Measurements from ENCODE around the gene C2orf92. TPM values are rescaled to one million over a fixed set of nuclear protein-coding genes. Genes with fewer than 3 reads are reported as not detected.

Gene C2orf92
- total RNA-seq, 1 donor from 2014 or later, result 11.0 TPM

- no peak overlapping the region for H3K27ac ChIP-seq
- no peaks in the 10 kb centered on the region for H3K9me3 ChIP-seq
- no peaks in the 10 kb centered on the region for H3K4me1 ChIP-seq
- DNase-seq (ENCODE audit: extremely low spot score in 2 of 2), result no peak
- intact Hi-C loops (cut with DNase I), result no loop called here
- H3K27me3 ChIP-seq, result no peaks in the 10 kb centered on the region
- TF ChIP-seq, protein P1, sequence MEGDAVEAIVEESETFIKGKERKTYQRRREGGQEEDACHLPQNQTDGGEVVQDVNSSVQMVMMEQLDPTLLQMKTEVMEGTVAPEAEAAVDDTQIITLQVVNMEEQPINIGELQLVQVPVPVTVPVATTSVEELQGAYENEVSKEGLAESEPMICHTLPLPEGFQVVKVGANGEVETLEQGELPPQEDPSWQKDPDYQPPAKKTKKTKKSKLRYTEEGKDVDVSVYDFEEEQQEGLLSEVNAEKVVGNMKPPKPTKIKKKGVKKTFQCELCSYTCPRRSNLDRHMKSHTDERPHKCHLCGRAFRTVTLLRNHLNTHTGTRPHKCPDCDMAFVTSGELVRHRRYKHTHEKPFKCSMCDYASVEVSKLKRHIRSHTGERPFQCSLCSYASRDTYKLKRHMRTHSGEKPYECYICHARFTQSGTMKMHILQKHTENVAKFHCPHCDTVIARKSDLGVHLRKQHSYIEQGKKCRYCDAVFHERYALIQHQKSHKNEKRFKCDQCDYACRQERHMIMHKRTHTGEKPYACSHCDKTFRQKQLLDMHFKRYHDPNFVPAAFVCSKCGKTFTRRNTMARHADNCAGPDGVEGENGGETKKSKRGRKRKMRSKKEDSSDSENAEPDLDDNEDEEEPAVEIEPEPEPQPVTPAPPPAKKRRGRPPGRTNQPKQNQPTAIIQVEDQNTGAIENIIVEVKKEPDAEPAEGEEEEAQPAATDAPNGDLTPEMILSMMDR (IDR thresholded peaks at IDR 0.05), result no peak
- no peak for TF ChIP-seq POLR2AphosphoS5 (IDR thresholded peaks at IDR 0.05; ENCODE audit: insufficient read depth in 1 of 2, low read depth in 1 of 2)
- no peak for TF ChIP-seq POLR2A (IDR thresholded peaks at IDR 0.05)
- H3K36me3 ChIP-seq, result peaks cover 0 to 38% of the 10 kb centered on the region in 2 donors
- H3K4me3 ChIP-seq, result no peak overlapping the region
Observed at GRCh38 chr2:97654309-97654708, 15.2 kb upstream of the C2orf92 start.

- Histone ChIP-seq H3K36me3 (peaks cover 0 to 36% of the 10 kb centered on the region in 2 donors), H3K4me3 (no peak overlapping the region), H3K27ac (no peak overlapping the region), H3K9me3 (no peaks in the 10 kb centered on the region), H3K4me1 (no peaks in the 10 kb centered on the region), H3K27me3 (no peaks in the 10 kb centered on the region)
- DNase-seq (ENCODE audit: extremely low spot score in 2 of 2), result no peak
- TF ChIP-seq POLR2A (IDR thresholded peaks at IDR 0.05) (no peak), POLR2AphosphoS5 (IDR thresholded peaks at IDR 0.05; ENCODE audit: insufficient read depth in 1 of 2, low read depth in 1 of 2) (no peak)
- TF ChIP-seq, protein P1 (IDR thresholded peaks at IDR 0.05), result no peak
- intact Hi-C loops (cut with DNase I), result no loop called here
Observed at GRCh38 chr2:97654791-97655190, 14.7 kb upstream of the C2orf92 start.

DNA sequence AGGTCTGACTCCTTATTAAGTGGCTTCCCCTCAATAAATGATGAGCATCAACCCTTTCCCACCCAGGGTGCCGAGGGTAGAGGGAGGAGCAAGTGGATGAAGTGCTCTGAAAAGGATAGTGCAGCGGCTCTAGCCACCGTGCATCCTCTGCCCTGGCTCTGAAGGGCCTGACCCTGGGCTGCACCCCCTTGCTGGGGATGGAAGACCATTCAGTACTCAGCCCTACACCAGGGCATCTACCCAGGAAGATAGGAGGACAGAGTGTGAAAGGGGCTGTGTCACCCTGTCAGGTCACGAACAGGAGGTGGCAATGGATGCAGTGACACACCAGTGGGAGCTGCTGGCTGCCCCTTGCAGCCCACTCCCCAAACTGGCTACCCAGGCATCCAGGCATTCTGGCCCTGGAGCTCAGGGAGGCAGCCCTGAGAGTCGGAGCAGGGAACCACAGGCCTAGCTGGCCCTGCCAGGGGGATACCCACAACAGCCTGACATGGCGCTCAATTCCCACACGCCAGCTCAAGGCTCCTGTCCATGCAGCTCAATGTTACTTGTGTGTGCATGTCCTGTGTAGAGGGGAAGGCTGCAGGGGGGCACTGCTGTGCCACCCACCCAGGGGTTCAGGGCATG is 13.3 kb upstream of the C2orf92 start:
- TF ChIP-seq, protein P1 (IDR thresholded peaks at IDR 0.05), result no peak
- TF ChIP-seq POLR2AphosphoS5 (IDR thresholded peaks at IDR 0.05; ENCODE audit: insufficient read depth in 1 of 2, low read depth in 1 of 2) (no peak), POLR2A (IDR thresholded peaks at IDR 0.05) (no peak)
- DNase-seq (ENCODE audit: extremely low spot score in 2 of 2), result no peak
- Histone ChIP-seq H3K4me3 (no peak overlapping the region), H3K4me1 (peaks cover 13% of the 10 kb centered on the region), H3K27me3 (no peaks in the 10 kb centered on the region), H3K9me3 (no peaks in the 10 kb centered on the region), H3K27ac (no peak overlapping the region), H3K36me3 (peaks cover 0 to 31% of the 10 kb centered on the region in 2 donors)
- intact Hi-C loops (cut with DNase I), result no loop called here

- Histone ChIP-seq H3K36me3 (peaks cover 0 to 31% of the 10 kb centered on the region in 2 donors), H3K27ac (no peak overlapping the region), H3K27me3 (no peaks in the 10 kb centered on the region), H3K9me3 (no peaks in the 10 kb centered on the region), H3K4me3 (no peak overlapping the region), H3K4me1 (peaks cover 21% of the 10 kb centered on the region)
- TF ChIP-seq POLR2A (IDR thresholded peaks at IDR 0.05) (no peak), POLR2AphosphoS5 (IDR thresholded peaks at IDR 0.05; ENCODE audit: insufficient read depth in 1 of 2, low read depth in 1 of 2) (no peak)
- TF ChIP-seq, protein P1 (IDR thresholded peaks at IDR 0.05), result no peak
- intact Hi-C loops (cut with DNase I), result no loop called here
- no peak for DNase-seq (ENCODE audit: extremely low spot score in 2 of 2)
Observed at GRCh38 chr2:97656905-97657587, 12.5 kb upstream of the C2orf92 start.

All from vagina (tissue), 2 donors.